GM20000 (cell line): ENCODE data around the gene CDK13.

Experiments used
- DNase-seq: peaks from one replicate; pipeline ENCODE4 v3.0.0; 2012; ENCODE audit warnings: low spot score
- CTCF ChIP-seq: IDR thresholded peaks from 2 replicates; pipeline ENCODE4 v1.5.1; 2012; ENCODE audit warnings: mild to moderate bottlenecking, control low read depth; ENCODE audit errors: extremely low read depth, missing control alignments

CDK13 gene

GRCh38 chr7:40047661-40048060 is 97.6 kb downstream of the CDK13 start:
- no peak for DNase-seq
- TF ChIP-seq CTCF: no peak

- no peak for TF ChIP-seq CTCF
- no peak for DNase-seq
These were observed 107.2 kb downstream of the CDK13 start for GRCh38 chr7:40057292-40057691.

- TF ChIP-seq CTCF: no peak
- no peak for DNase-seq
These were observed 108.0 kb downstream of the CDK13 start for GRCh38 chr7:40058026-40058425.

- no peak for DNase-seq
- no peak for TF ChIP-seq CTCF
These were observed 108.6 kb downstream of the CDK13 start for GRCh38 chr7:40058636-40059035.

GRCh38 chr7:40059057-40059456 is 109.0 kb downstream of the CDK13 start:
- DNase-seq: no peak
- no peak for TF ChIP-seq CTCF

GRCh38 chr7:40072268-40072667 is 122.2 kb downstream of the CDK13 start:
- TF ChIP-seq CTCF: no peak
- no peak for DNase-seq

- no peak for TF ChIP-seq CTCF
- no peak for DNase-seq
These were observed 123.2 kb downstream of the CDK13 start for GRCh38 chr7:40073239-40073638.
